ENCODE measurements around the gene PHACTR3.

Gene PHACTR3

DNA sequence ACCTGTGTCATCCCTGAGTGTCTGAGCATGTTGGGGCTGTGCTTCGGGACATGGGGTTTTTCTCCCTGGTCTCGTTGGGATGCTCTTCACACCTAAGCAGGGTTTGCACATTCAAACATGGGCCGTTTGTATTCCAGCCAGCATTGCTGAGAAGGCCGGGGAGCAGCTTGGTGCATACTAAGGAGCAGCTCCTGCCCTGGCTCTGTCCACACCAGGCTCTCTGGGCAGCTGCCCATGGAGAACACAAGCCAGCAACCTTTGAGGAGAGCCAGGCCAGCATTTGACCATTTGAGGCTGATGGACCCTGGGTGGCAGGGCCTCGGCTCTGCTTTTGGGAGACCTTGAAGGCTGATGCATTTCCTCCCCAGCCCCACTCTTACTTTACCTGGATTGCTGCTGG, 92.1 kb downstream of the PHACTR3 start:
- no peak for DNase-seq (ENCODE audit: low read depth in 2 of 2)

DNA sequence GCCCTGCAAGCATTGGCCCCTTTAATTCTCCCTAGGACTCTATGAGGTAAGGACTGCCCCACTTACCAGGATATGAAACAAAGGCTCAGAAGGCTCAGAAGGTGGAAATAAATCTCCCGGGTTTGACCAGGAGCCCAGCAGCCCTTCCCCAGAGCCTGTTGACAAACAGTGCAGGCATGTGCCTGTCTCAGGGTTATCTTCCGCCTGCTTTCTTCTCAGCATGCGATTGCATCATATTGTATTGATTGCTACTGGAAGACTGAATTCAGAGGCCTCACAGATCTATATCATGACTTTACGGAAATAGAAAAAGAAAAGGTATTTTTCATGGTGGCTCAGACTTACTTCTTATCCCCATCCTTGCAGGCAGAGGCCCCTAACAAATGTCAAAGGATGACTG, 92.7 kb downstream of the PHACTR3 start:
- DNase-seq (ENCODE audit: low read depth in 2 of 2) = no peak

DNA sequence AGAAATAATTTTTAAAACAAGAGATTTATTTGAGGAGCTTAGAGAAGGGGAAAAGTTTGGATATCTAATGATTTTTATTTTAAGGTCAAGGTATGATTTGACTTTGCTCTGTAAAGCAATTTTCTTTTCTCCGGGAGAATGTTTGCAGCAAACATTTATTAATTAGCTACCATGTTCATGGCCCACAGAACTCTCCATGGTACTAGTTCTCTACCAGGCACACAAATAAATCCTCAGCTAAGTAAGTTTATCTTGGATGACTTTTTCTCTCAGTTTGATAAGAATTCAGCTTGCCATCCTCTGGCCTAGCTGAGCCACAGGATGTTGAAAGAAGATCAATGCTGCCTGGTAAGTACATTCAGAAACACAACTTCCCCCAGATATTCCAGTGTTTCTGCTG, 94.3 kb downstream of the PHACTR3 start:
- DNase-seq (ENCODE audit: low read depth in 2 of 2) = no peak

DNA sequence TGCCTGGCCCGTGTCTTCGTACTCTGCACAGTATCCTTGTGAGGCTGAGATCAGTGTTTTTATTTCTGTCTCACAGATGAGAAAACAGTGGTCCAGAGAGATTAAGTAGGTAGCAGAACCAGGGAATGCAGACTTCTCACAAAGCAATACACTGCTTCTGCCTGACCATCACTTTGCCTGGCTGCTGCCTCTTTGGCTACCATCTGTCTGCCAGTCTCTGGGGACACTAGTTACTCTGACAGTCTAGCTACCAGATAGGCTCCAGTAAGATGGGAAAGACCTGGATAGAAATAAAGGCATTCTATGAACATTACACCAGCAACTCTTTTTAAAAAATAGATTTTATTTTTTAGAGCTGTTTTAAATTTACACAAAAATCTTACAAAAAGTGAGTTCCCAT, 96.9 kb downstream of the PHACTR3 start:
- DNase-seq (ENCODE audit: low read depth in 2 of 2) = no peak

DNA sequence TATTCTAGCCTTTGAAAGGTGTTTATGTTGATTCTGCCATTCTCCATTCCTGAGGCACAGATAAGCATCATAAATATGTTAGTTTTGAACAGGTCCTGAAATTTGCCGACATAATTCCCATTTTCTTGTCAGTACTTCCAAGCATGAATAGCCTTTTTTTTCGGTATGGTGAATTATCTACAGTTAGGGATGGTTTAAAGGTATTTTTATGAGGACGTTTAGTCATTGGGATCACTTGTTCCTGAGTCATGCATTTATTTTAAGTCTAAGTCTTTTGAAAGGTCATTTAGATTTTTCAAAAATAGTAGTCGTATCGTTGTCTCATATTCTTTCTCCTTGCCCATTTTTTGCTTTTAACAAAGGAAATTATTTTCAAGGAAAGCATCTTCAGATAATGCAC, 98.7 kb downstream of the PHACTR3 start:
- DNase-seq (ENCODE audit: low read depth in 2 of 2) = no peak

DNA sequence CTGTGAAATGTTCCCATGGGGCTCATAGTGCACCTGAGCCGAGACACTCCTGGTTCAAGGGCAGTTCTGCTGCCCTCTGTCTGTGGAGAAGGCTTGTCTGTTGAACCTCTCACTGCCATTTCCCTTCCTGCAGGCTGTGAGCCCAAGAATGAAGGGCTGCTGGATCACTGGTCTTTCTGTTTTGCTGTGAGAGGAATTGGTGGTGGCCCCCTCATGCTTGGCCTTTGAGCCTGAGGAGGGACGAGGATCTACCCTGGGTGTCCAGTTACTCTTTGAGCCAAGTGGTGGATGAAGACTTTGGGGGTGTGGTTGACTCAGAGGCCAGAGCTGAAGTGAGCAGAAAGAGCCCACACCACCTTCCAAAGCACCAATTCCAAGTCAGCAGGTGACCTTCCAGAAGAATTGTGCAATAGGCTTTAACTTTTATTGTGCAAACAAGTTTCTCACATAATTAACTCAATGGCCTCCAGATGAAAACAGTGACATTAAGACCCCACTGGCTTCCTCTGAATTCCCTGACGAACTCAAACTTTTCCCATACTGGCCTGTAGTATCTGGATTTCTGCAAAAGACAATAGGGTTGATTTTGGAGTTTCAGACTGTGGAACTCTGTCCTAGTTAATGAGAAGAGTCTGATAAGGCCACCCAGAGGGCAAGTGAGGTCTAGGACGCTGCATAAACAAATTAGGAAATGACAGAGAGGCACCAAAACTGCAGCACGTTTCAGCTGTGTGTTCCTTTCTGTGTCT, 101.5 kb downstream of the PHACTR3 start:
- no peak for DNase-seq (ENCODE audit: low read depth in 2 of 2)

DNA sequence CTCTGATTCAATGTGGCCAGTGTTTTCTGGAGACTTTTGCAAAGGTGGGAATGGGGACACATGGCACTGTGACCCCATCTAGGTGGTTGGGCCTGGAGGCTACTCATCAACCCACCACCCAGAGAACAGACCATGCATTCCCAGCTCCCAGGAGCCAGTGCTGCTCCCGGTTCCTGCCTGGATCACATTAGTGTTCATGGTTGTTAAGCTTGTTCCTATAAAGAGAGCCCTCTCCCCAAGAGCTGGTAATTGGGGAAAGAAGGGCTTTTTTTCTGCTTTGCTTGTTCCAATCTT, 102.0 kb downstream of the PHACTR3 start:
- DNase-seq (ENCODE audit: low read depth in 2 of 2) = no peak

DNA sequence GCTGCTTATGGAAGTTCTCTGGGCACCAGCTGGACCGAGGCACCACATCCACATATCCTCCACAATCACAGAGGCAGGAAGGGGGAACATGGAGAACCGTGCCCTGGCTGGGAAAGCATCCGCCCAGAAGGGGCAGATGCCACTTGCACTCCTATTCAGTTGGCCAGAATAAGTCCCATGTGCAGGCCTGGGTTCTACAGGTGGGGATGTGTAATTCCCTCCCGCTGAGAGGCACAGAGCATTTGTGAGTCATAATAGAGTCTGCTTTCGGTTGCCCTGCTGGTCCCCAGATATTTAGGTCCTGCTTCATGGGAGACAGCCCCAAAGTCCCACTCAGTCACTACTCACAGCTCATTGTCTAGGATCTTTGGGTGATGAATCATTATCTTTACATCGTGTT, 104.0 kb downstream of the PHACTR3 start:
- no peak for DNase-seq (ENCODE audit: low read depth in 2 of 2)

DNA sequence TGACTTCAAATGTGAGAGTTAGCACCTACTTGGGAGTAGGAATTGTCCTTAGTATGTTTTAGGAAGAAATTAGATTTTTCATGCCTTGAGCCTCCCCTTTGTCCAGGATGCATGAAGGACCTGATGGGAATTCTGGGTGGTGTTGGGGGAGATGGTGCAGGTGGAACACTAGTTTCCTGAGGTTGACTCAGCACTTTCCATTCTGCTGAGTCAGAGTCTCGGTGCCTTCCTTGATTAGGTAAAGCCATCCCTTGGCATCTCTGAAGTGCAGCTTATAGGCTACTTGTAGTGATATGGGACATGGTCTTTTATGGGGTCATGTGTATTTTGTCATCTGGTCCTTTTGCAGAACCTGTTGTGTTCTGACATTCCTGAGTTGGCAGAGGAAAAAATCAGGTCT, 105.3 kb downstream of the PHACTR3 start:
- DNase-seq (ENCODE audit: low read depth in 2 of 2) = no peak

DNA sequence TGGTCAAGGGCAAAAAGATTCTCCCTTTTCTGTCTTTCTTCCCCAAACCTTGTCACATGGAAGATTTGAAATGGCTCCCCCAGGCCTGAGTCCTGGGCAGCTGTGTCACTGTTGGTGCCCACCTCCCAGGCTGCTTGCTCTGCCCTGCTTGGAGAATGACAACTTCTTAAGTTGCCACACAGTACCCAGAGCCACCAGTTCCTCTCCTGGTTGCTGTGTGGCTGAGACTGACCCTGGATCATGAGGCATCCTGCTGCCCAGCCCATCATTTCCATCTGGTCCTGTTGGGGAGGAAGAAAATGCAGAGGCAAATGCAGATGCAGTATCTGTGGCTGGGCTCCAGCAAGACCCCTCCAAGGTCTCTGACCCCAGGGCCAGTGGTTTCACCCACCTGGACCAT, 113.7 kb downstream of the PHACTR3 start:
- no peak for DNase-seq (ENCODE audit: low read depth in 2 of 2)

DNA sequence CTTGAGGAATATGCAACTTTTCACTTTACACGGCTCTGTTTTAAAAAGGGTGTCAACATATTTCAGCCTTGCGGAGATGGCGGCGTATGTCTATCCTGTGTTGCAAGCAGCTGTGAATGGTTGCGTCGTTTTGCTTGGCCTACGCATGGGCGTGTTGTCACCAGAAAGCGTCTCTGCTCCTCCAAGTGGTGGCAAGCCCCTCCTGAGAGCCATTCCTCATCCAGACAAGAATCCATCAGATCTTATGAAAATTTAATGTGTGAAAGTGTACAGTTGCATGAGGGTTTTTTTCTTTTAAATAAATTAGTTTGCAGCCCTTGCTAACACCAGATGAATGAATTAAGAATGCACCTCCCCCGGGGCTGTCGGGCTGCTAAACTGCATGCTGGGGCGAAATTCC, 114.4 kb downstream of the PHACTR3 start:
- no peak for DNase-seq (ENCODE audit: low read depth in 2 of 2)

DNA sequence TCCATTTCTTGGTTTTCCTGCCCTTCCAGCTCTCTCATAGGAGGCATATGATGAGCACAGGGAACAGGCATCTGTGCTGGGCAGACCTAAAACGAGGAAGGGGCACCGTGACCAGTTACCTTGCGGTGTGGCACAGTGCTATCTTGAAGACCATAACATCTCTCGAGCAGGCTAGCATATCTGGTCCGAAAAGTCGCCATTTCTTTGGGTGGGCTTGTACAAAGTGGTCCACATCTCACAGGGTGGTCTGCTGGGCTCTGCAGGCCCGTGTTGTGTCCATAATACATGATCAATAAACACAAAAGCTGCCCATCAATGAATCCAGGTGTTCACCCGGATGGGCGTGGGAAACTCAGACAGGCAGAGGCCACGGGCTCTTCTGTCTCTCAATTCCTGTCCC, 115.7 kb downstream of the PHACTR3 start:
- DNase-seq (ENCODE audit: low read depth in 2 of 2) = no peak

DNA sequence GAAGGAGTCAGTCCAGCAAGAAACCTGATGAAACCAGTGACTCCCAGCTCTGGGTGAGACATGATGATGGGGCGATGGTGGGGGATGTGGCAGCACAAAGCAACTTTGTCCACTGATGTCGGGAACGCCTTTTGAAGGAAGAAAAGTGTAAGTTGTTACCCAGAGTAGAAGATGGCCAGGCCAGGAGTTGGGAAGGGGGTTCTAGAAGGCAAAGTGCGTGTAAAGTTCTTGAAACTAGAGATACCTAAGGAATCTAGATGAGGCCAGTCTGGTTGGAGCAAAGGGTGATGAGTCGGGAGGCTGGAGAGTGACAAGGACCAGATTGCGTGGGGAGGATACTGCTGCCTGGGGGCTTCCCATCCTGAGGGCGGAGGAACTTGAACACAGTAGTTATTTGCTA, 117.0 kb downstream of the PHACTR3 start:
- no peak for DNase-seq (ENCODE audit: low read depth in 2 of 2)

DNA sequence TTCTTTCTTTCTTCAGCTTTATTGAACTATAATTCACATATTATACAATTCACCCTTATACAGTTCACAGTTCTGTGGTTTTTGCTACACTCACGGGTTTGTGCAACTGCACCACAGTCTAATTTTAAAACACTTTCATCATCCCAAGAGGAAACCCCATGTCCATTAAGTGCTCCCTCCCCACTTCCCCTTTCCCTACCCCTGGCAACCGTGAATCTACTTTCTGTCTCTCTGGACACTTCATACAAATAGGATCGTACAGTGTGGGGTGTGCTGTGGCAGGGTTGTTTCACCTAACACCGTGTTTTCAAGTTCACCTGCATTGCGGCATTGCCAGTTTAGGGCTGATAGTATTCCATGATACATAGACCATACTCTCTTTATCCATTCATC, 118.8 kb downstream of the PHACTR3 start:
- DNase-seq (ENCODE audit: low read depth in 2 of 2) = no peak

DNA sequence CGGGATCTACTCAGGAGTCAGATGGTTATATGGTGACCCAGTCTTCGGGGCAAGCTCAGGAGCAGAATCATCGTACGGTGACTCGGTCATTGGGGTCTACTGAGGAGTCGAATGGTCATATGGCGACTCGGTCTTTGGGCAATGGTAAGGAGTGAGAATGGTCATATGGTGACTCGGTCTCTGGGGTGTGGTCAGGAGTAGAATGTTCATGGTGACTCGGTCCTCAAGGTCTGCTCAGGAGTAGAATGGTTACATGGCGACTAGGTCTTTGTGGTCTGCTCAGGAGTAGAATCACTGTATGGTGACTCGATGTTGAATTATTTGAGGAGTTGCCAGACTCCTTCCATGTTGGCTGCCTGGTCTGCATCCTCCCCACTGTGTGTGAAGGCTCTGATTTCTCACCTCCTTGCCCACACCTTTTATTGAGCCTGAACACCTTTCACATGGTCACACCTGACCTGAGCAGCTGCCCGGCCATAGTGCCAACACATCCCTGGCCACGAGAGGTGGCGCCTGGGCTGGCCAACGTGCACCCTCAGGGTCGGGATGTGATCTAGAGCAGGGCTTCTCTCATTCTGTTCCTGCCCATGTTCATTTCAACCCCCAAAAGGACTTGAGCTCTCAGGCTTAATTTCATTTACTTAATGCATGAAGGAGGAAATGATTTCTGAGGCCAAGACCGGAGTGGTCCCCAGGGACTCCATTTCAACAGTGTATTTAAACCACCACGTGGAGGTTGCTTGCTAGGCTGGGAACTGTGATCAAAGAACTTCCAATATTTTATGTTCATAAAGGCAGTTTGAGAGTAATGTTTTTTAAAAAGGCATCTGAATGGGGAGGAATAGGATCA, 119.5 kb downstream of the PHACTR3 start:
- no peak for DNase-seq (ENCODE audit: low read depth in 2 of 2)

DNA sequence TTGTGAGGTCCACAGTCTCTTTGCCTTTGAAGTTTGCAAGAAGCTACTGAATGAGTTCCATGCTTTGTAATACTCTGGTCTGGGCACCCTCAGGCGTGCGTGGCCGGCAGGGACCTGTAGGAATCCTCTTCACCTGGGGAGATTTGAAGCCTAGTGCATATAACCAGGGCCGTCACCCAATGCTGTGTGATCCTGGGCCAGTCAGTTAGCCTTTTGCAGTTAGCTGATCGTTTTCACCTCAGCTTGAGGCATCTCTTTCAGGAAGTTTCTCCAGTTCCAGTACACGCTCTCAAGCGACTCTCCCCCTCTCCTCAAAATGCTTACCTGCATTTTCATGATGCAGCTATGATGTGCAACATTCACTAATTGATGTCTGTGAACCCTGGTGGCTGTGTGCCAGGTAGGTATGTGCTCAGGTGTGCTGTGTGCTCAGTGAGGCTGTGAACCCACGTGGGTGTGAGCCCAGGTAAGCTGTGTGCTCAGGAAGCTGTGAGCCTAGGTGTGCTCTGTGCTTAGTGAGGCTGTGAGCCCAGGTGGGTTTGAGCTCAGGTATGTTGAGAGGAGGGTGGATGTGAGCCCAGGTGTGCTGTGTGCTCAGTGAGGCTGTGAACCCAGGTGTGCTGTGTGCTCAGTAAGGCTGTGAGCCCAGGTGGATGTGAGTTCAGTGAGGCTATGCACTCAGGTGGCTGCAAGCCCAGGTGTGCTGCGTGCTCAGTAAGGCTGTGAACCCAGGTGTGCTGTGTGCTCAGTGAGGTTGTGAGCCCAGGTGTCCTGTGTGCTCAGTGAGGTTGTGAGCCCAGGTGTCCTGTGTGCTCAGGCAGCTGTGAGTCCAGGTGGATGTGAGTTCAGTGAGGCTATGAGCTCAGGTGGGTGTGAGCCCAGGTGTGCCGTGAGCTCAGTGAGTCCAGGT, 120.4 kb downstream of the PHACTR3 start:
- no peak for DNase-seq (ENCODE audit: low read depth in 2 of 2)

DNA sequence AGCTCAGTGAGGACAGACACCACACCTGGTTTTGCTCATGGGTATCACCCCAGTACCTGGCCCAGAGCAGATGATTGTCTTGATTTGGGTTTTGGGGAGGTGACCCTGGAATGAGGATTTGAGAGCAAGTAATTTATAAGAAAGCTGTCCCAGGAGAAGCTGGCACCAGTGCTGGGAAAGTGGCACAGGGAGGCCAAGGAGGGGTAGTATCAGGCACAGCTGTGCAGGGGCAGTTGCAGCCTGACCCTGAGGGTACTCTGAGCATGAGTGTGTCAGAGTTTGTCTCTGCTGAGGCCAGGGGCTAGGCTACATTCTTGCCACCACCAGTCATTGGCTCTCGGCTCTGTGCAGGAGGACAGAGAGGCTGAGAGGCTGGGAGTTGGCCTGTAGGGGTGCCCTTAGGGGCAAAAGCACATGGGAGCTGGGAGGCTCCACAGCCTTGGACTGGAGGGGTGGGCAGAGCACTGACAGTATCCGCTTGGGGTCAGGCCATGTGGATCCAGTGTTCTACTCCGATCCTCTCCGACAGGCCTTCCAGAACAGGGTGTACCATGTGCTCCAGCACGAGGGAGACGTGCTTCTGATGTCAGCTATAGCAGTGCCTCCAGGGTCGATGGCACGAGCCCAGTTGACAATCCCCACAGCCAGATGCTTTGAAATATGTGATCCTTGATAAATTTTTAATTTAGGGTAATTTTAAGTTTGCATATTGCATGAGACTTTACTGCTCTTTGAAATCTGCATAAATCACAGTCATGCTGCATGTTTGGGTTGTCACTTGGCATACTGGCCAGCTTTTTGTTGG, 121.3 kb downstream of the PHACTR3 start:
- no peak for DNase-seq (ENCODE audit: low read depth in 2 of 2)

DNA sequence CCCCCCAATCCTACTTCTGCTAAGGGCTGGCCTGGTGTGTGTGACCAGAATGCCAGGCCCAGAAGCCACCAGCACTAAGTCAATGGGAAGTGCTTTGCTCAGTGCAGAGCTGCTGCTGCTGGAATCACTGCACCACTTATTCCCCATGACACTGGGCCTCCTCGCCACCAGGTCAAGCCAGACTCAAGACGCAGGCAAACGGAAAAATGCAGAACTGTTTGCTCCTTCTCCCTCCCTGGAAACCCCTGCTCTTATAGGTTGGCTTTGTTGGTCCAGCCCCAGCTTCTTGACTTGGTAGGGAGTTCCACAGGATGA, 121.9 kb downstream of the PHACTR3 start:
- no peak for DNase-seq (ENCODE audit: low read depth in 2 of 2)

DNA sequence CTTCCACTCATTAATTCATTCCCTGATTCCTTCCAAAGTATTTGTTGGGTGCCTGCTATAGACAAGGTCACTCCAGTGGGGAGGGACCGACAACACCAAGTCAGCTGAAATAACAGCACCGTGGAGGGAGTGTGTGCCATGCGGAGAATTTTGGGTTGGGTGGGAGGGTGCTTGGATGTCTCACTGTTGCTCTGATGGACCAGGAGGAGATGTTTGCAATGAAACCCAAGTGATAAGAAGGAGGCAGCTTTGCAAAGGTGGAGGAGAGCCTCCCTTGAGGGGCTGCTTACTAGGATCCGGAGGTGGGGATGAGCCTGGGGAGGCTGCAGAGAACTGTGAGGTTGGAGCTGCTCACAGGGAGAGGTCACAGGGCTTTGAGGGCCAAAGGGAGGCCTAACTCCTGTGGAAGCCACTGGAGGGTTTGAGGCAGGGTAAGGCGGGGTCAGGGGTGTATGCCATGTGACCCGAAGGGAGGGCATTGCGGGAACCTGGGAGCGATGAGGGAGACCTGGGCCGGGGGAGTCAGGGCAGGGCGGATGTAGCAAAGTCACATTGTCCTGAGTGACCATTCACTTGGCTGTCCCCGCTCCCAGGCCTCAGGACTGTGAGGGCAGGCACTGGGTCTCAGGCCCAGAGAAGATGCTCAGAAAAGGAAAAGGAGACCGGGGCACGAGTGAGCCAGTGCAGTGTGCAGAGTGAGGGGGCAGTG, 124.5 kb downstream of the PHACTR3 start:
- no peak for DNase-seq (ENCODE audit: low read depth in 2 of 2)

DNA sequence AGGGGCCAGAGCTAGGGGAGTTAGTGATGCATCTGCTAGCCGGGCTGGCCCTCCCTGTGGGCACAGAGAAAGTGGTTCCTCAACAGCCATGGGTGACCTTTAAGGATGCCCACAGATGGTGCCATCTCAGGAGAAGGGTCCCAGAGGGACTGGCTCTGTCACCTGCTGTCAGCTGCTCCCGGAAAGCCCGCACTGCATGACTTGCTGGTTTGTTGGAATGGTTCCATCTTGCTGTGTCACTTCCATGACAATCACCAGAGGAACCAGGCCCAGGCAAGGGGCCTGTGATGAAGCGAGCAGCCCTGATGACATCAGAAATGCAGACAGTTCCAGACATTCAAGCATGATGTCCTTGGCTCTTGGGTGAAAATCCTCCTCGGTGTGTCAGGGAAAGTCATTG, 125.2 kb downstream of the PHACTR3 start:
- no peak for DNase-seq (ENCODE audit: low read depth in 2 of 2)

DNA sequence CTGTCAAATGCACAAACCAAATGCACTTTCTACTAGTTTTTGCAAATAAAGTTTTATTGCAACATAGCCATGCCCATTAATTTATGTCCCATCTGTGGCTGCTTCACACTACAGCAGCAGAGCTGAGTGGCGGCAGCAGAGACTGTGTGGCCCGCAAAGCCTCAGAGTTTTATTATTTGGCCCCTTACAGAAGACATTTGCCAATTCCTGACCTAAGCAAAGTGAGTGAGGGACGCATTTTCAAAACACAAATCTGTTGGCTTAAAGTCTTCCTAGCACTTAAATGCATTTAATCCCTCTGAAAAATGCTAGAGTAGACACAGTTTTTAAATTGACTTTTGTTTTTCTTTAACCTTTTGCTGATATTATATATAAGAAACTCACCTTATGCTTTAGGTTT, 126.4 kb downstream of the PHACTR3 start:
- no peak for DNase-seq (ENCODE audit: low read depth in 2 of 2)

Data from stimulated activated CD4-positive, alpha-beta T cell treated with anti-CD3 and anti-CD28 coated beads, Interleukin-4, amount 100 ng/mL, for 48 hours (primary cell).